ENCODE measurements around the gene TM9SF4.
"Not testable (repeated sequence)": the region's sequence is repeated elsewhere in the genome, so short reads cannot be mapped to it uniquely, and the experiment has no call there.

Gene TM9SF4

DNA sequence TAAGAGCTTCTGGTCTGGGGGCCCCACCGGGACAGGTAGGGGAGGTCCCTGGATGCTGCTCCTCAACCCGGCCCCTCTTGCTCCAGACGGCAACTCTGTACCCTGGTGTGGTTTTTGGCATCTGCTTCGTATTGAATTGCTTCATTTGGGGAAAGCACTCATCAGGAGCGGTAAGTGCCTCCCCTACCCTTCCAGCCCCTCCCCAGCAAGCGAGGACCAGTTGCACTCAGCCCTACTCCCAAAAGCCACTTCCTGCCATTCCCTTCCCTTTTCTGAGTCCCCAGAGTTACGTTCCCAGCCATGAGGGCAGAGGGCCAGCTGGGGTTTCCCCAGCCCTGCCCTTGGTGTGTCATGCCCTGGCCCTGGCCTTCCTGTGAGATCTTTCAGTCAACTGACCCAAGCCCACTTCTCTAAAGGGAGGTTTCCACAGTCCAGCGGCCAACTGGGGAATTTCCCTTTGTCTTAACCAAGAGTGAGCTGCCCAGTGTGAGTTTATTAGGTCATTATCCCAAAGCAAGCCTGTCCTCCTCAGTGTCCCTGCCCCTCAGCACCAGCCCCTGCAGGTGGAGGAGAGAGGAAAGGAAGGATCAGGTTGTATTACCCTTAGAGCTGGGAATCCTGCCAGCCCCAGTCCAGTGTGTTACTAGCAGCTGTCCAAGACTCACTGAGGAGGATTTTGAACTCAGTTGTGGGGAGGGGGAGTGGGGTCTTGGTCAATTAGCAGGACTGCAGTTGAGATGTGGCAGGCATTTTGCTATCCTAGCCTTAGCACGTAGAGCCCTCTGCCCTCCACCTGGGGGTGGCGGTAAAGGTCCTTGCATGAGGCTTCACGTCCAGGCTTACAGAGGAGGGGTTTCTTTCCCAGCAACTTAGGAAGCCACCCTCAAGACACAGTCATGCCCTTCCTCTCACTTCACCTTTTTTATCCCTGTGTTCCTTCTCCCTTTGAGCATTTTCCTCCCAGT lies 45.8 kb downstream of the TM9SF4 start:
- no peak for DNase-seq (ENCODE audit: low read depth in 2 of 2)

DNA sequence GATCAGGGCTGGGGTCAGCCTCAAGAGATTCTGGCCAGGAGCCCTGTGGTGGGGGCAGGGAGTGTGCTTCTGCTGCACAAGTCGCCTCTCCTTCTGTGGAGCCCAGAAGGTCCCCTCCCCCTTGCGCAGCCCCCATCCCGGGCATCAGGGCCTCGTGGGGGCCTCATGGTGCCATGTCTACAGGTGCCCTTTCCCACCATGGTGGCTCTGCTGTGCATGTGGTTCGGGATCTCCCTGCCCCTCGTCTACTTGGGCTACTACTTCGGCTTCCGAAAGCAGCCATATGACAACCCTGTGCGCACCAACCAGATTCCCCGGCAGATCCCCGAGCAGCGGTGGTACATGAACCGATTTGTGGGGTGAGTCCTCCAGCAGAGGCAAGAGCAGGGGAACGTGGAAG lies 48.1 kb downstream of the TM9SF4 start:
- no peak for DNase-seq (ENCODE audit: low read depth in 2 of 2)

DNA sequence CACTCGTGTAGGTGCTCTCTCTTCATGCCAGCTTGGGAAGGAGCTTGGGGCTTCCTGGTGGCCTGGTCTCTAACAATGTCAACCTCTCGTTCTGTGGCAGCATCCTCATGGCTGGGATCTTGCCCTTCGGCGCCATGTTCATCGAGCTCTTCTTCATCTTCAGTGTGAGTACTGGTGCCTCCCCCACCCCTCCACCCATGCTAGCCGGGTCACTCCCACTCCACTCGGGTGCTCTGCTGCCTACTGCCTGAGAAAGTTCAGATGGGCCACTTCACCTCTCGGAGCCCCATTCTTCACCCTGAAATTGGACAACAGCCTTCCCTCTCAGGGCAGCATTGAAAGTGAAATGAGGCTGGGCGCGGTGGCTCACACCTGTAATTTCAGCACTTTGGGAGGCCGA lies 48.8 kb downstream of the TM9SF4 start:
- DNase-seq (ENCODE audit: low read depth in 2 of 2) = no peak

DNA sequence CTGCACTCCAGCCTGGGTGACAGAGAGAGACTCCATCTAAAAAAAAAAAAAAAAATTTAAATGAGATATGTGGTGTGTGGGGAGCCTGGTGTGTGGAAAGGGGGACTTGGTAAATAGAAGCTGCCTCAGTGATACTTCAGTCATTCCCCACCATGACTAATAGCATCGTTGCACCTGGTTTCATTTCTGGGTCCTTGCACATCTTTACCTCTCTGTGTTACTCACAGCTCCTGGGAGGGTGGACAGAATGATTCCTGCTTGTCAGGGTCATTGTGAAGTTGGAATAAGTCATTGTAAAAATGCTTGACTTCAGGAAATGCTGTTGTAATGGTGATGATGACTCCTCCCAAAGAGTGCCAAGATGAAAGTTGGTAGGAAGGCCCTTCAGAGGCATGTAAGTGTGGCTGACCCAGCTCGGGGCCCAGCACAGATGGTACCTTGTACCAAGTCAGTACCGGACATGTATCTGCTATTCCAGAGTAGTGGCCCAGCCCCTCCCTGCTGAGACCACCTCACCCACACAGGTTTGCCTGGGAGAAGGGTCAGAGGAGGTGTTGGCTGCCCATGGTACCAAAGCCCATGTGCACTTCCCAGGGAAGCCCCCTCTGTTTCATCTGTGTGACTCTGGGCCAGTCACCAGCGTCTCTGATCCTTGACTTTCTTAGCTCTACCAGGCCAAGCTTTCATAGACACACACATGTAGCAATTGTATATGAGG lies 49.6 kb downstream of the TM9SF4 start:
- no peak for DNase-seq (ENCODE audit: low read depth in 2 of 2)

DNA sequence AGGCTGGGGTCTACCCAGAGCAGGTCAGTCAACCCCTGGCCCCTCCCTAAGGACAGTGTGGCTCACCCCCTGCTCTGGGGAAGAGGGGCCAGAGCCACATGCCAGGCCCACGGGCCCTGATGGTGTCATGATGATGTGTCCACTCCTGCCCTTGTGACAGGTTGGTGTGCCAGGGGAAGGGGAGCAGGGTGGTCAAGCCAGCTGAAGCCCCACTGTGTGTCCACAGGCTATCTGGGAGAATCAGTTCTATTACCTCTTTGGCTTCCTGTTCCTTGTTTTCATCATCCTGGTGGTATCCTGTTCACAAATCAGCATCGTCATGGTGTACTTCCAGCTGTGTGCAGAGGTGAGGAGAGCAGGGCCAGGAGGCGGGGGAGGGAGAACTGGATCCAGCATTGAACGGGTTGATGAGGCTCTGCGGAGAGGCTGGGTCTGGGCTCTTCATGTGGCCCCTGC lies 50.3 kb downstream of the TM9SF4 start:
- DNase-seq (ENCODE audit: low read depth in 2 of 2) = no peak

DNA sequence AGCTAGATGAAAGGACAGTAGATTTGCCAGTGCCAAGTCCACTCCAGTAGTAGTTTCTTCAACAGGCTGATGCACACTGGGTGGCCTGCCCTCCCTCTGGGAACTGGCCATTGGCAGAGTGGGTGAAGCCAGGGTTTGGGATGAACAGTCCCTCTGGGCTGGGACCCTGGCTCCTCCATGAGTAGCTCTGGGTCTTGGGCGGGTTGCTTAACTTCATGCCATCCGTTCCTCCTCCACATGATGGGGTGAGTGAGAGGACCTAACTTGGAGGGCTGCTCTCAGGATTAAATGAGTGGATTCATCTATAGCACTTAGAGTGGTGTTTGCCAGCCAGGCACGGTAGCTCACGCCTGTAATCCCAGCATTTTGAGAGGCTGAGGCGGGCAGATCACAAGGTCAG lies 50.8 kb downstream of the TM9SF4 start:
- DNase-seq (ENCODE audit: low read depth in 2 of 2) = no peak

DNA sequence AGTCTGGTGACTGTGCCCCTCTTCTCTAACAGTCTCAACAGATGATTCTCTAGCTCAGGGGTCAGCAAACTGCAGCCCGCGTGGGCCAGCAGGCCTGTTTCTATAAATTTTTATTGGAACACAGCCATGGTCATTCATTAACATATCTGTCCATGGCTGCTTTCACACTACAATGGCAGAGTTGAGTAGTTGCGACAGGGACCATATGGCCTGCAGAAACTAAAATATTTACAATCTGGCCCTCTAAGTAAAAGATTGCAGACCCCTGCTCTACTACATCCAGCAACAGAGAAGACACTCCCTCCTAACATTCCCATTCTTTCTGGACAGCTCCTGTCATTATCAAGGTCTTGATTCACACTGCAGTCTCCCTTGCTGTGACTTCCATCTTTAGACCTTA lies 52.8 kb downstream of the TM9SF4 start:
- DNase-seq (ENCODE audit: low read depth in 2 of 2) = no peak

DNA sequence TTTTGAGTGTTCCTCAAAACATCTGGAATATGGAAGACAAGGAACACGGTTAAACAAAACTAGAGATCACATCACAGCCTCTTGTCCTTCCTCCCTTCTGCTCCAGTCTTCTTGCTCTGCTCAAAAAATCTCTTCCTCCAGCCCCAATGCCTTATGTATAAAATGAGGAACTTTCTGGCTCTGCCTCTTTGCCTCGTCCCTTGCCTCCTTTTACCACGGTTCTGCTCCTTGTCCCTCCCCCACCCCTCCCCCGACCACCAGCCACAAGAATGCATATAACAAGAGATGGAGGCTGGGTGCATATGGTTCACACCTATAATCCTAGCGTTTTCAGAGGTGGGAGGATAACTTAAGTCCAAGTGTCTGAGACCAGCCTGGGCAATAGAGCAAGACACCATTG lies 54.4 kb downstream of the TM9SF4 start:
- no peak for DNase-seq (ENCODE audit: low read depth in 2 of 2)

DNA sequence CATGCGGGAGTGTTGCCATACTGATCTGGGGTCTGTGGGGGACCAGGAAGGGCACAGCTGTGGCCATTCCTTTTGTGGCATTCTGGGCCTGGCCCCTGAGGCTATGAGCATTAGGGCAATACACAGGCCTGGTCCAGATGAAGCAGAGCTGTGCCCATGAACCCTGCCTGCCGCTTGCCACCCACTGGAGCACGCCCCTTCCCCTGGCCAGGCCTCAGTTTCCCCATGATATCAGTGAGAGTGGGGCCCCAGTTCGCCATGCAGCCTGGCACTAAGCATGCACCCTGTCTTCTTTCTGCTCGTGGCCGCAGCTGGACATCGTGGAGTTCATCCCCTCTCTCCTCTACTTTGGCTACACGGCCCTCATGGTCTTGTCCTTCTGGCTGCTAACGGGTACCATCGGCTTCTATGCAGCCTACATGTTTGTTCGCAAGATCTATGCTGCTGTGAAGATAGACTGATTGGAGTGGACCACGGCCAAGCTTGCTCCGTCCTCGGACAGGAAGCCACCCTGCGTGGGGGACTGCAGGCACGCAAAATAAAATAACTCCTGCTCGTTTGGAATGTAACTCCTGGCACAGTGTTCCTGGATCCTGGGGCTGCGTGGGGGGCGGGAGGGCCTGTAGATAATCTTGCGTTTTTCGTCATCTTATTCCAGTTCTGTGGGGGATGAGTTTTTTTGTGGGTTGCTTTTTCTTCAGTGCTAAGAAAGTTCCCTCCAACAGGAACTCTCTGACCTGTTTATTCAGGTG lies 55.6 kb downstream of the TM9SF4 start:
- no peak for DNase-seq (ENCODE audit: low read depth in 2 of 2)

DNA sequence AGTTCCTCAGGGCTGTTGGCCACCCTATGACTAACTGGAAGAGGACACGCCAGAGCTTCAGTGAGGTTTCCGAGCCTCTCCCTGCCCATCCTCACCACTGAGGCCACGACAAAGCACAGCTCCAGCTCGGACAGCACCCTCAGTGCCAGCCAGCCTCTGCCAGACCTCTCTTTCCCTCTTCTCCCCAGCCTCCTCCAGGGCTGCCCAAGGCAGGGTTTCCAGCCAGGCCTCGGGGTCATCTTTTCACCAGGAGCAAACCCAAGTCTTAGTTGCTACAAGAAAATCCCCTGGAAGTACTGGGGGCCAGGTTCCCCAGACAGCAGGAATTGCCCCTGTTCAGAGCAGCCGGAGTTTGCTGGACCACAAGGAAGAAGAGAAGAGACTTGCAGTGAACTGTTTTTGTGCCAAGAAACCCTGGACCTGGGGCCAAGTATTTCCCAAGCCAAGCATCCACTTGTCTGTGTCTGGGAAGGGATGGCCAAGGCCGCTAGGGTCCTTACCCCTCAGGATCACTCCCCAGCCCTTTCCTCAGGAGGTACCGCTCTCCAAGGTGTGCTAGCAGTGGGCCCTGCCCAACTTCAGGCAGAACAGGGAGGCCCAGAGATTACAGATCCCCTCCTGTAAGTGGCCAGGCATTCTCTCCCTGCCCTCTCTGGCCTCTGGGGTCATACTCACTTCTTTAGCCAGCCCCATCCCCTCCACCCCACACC lies 56.5 kb downstream of the TM9SF4 start:
- no peak for DNase-seq (ENCODE audit: low read depth in 2 of 2)

DNA sequence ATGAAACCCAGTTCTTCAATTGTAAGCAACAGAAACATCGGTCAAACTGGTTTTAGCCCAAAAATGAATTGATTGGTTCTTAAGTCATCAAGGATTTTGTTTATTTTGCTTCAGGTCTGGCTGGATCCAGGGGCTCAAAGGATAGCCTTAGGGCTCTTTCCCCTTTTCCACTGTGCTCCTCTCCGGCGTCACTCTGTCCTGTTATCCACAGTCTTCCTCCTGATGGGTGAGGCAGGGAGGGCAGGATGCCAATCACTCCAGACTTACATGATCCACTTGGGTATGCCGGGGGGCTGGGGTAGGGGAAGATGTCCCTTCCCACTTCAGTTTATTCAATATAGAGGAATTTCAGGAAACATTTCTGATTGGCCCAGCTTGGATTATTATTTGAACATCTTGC lies 58.0 kb downstream of the TM9SF4 start:
- no peak for DNase-seq (ENCODE audit: low read depth in 2 of 2)

DNA sequence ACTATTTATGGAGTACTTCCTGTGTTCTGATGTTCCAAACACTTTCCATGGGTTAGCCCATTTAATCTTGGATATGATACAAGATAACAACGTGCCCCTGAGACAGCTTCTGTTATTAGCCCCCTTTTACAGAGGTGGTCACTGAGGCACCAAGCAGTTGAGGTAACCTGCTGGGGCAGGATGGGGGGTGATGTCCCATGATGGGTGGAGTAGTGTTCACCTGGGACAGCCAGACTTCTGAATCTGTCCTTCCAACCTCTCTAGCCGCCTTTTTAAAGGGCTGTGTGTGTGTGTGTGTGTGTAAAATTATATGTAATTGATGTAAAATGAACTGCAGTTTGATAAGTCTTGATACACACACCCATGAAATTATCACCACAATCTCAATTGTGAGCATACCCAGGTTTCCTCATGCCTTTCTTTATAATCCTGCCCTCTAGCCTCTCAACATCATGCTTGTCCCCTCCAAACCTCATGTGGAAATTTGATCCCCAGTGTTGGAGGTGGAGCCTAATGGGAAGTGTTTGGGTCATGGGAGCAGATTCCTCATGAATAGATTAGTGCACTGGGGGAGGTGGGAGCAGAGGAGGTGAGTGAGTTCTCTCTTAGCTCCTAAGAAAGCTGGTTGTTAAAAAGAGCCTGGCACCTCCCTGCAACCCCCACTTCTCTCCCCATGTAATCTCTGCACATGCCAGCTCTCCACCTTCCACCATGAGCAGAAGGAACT lies 58.8 kb downstream of the TM9SF4 start:
- peak; percentile 32 to 39 for DNase-seq (ENCODE audit: low read depth in 2 of 2)

DNA sequence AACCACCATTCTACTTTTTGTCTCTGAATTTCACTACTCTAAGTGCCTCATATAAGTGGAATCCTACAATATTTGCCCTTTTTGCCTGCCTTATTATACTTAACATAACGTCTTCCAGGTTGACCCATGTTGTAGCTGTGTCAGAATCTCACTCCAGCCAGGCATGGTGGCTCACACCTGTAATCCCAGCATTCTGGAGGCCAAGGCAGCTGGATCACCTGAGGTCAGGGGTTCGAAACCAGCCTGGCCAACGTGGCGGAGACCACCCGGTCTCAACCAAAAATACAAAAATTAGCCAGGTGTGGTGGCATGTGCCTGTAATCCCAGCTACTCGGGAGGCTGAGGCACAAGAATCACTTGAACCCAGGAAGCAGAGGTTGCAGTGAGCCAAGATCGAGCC lies 68.2 kb downstream of the TM9SF4 start:
- not testable (repeated sequence) for DNase-seq (ENCODE audit: low read depth in 2 of 2)

DNA sequence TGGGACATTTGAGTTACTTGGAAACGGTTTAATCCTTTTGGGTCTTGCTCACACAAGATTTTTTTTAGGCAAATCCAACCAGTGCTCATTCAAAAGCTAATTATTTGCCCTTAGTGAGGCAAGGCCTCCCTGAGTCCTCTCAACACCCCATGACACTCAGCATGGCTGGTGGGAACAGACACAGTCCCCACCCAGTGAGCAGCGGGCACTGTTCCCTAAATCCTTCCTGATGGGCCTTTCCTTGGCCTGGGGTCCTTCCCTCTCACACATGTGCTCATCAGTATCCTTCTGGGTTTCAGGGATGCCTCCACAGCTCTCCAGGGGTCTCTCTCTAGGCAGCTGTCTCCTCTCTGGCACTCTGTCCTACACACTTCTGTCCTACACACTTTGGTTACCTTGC lies 70.0 kb downstream of the TM9SF4 start:
- no peak for DNase-seq (ENCODE audit: low read depth in 2 of 2)

DNA sequence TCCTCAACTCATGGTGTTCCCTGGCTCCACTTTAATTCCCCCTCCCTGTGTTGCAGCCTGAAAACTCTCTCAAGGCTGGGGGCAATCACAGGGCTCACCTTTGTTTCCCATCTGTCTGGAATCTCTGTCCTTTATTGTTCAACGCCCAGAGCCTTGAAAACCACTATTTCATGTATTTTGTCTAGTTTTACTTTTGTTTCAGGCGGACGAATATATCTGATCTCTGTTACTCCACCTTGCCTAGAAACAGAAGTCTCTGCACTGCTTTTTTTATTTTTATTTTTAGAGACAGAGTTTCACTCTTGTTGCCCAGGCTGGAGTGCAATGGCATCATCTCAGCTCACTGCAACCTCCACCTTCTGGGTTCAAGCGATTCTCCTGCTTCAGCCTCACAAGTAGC lies 70.4 kb downstream of the TM9SF4 start:
- DNase-seq (ENCODE audit: low read depth in 2 of 2) = no peak

DNA sequence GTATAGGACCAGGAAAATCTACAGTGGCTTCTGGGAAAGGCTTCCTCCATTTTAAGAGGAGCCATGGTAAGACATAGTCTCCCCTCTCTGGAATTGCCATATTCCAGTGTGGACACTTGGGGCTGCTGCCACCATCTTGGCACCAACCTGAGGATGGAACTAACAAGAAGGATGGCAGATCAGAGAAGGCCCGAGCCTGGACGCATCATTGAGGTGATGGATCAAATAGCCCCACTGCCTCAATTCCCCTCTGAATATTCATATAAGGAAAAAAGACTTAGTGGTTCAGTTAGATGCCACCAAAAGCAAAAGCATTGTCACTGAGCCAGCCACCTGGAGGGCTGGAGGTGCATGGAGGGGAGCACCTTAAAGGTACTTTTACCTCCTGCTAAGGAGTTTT lies 72.1 kb downstream of the TM9SF4 start:
- DNase-seq (ENCODE audit: low read depth in 2 of 2) = no peak

DNA sequence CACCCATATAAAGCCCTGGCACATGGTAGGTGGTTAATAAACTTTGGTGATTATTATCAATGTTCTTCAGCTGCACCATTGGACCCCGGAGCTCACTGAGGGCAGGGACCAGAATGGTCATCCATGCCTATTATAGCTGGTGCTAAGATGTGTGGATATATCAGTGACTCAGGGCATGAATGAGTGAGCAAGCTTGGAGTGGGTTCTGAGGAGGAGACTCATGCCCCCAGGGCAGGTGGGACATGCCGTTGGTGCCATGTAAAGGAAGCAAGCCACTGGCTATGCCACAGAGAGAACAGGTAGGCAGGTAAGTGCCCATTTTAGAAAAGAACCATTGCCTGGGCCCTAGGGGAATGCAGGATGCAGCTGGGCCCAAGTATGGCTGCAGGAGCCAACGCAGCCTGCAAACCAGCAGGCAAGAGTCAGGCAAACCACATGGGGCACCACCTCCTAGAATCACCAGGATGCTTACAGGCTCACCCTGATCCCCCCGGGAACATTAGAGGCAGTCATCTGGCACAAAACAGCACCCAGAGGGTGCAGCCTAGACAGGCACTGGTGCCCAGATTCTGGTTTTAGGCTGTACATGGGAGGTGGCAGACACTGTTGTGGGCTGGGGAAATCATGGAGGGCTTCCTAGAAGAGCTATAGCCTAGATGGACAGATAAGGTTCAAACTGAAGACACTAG lies 74.6 kb downstream of the TM9SF4 start:
- DNase-seq (ENCODE audit: low read depth in 2 of 2) = no peak

DNA sequence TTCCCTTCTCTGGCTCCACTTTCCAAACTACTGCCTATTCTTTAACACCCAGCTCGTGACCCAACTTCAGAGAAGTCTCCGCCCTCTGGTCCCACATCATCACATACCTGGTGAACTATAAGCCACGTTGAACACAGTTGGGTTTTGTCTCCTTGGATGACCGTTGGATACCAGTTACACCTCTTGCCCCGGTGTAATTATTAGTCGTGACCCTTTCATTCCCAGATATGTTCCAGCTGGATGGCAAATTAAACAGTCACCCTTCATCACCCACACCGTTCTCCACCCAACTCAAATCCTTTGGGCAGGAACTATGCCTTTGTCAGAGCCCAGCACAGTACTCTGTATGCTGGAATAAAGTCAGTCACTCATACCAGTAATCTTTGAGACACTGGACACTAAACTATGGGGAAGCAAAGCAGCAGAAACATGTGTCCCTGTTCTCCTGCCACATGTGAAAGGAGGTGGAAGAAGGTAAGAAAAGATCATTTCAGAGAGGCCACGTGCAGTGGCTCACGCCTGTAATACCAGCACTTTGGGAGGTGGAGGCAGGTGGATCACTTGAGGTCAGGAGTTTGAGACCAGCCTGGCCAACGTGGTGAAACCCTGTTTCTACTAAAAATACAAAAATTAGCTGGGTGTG lies 75.6 kb downstream of the TM9SF4 start:
- no peak for DNase-seq (ENCODE audit: low read depth in 2 of 2)

DNA sequence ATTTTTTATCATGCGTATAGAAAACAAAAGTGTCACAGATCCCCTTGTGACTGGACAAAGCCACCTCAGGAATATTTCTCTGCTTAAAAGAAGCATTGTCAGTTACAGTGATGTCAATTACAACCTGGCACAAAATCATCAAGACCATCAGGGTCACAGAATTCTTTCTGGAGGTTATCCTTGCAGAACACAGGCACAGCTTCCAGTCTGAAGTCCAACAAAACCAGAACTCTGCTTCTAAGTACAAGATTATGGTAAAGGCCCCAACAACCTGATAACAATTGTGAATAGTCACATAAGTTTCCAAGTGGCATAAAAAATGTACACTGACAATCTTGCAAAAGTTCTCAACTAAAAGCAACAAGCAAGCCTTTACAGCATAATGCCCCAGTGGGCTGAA lies 77.0 kb downstream of the TM9SF4 start:
- DNase-seq (ENCODE audit: low read depth in 2 of 2) = no peak
